NCI-H1092 (cell line): Measurements from ENCODE around the gene RABGAP1.

ENCODE experiments used
- DNase-seq: peaks from one replicate; lab custom pipeline; 2025; lab: John Stamatoyannopoulos, UW

The RABGAP1 gene

GRCh38 chr9:123111427-123112014 is 170.7 kb downstream of the RABGAP1 start:
- DNase-seq: no peak

- no peak for DNase-seq
Measured at GRCh38 chr9:123112015-123112975, 171.5 kb downstream of the RABGAP1 start.

GRCh38 chr9:123113185-123113584 is 172.4 kb downstream of the RABGAP1 start:
- no peak for DNase-seq

- no peak for DNase-seq
Measured at GRCh38 chr9:123115146-123115913, 174.5 kb downstream of the RABGAP1 start.

- DNase-seq: no peak
Measured at GRCh38 chr9:123116036-123116435, 175.2 kb downstream of the RABGAP1 start.

- DNase-seq: no peak
Measured at GRCh38 chr9:123119566-123119965, 178.7 kb downstream of the RABGAP1 start.

- no peak for DNase-seq
Measured at GRCh38 chr9:123120131-123120530, 179.3 kb downstream of the RABGAP1 start.

- no peak for DNase-seq
Measured at GRCh38 chr9:123120953-123121352, 180.1 kb downstream of the RABGAP1 start.

- no peak for DNase-seq
Measured at GRCh38 chr9:123121457-123121856, 180.6 kb downstream of the RABGAP1 start.

- no peak for DNase-seq
Measured at GRCh38 chr9:123127512-123128075, 186.8 kb downstream of the RABGAP1 start.

- no peak for DNase-seq
Measured at GRCh38 chr9:123128591-123128990, 187.8 kb downstream of the RABGAP1 start.

- DNase-seq: no peak
Measured at GRCh38 chr9:123129423-123129822, 188.6 kb downstream of the RABGAP1 start.

GRCh38 chr9:123131258-123131657 is 190.4 kb downstream of the RABGAP1 start:
- DNase-seq: no peak

- no peak for DNase-seq
Measured at GRCh38 chr9:123131993-123132392, 191.2 kb downstream of the RABGAP1 start.

GRCh38 chr9:123132696-123133095 is 191.9 kb downstream of the RABGAP1 start:
- no peak for DNase-seq

GRCh38 chr9:123135430-123135829 is 194.6 kb downstream of the RABGAP1 start:
- DNase-seq: no peak

- DNase-seq: no peak
Measured at GRCh38 chr9:123138163-123138562, 197.3 kb downstream of the RABGAP1 start.

GRCh38 chr9:123149067-123149466 is 208.2 kb downstream of the RABGAP1 start:
- DNase-seq: no peak

GRCh38 chr9:123150708-123151503 is 210.1 kb downstream of the RABGAP1 start:
- DNase-seq: no peak
